Measurements from ENCODE around the gene BPIFA2. TPM values are rescaled to one million over a fixed set of nuclear protein-coding genes. Genes with fewer than 3 reads are reported as not detected.
"Not testable (repeated sequence)": the region's sequence is repeated elsewhere in the genome, so short reads cannot be mapped to it uniquely, and the experiment has no call there.

BPIFA2 gene, protein sequence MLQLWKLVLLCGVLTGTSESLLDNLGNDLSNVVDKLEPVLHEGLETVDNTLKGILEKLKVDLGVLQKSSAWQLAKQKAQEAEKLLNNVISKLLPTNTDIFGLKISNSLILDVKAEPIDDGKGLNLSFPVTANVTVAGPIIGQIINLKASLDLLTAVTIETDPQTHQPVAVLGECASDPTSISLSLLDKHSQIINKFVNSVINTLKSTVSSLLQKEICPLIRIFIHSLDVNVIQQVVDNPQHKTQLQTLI
- not detected for total RNA-seq
- total RNA-seq (2013): not detected

- Histone ChIP-seq H3K36me3 (ENCODE audit: control insufficient read depth, insufficient read depth, low read length) (no peaks in the 10 kb centered on the region), H3K9me3 (ENCODE audit: control insufficient read depth, insufficient read depth, low read length) (peaks cover 6% of the 10 kb centered on the region)
- ATAC-seq: no peak
Observed at GRCh38 chr20:33167859-33168258, at the start of gene BPIFA2. Gene BPIFA2, plus strand, starts transcription at chr20:33168159. Its CDS starts 987 bp downstream, at chr20:33169146.

DNA sequence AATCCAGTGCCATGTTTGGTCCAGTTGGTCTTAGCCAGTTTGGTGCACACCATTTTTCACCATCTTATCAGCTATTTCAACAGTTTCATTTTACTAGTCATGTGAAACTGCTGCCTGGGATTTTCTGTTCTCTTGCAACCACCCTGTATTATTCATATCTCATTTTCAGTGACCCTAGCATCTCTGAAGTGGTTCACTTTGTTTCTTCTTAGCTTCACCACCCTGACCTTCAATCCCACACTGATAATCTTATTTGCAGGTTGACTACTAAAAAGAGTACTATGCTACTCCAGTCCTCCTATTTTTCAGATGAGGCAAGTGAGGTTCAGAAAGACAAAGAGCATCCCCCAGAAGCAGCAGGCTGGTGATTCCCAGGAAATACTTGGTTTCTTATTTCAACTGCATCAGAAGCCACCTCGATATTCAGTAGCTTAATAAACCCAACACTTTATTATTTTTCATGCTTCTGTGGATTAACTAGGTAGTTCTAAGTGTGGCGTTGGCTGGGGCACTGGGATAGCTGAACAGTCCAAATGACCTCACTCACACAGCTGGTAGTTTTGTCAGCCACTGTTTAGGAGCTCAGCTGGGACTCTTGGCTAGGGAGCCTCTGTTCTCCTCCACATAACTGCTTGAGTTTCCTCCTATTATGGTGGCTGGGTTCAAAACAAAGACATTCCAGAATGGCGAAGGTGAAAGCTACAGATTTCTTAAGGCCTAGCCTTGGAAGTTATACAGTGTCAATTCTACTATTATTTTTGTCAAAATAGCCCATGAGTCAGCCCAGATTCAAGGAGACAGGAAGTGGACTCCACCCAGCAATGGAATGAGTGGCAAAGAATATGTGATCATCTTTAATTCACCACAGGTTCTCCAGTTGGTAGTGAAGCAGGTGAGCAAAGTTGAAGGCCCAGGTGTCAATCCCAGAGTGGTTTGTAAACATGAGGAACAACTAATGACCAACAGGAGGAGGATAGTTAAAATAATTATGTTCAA lies 47.9 kb upstream of the BPIFA2 start:
- WGBS (ENCODE audit: insufficient coverage): 74% methylated on average over 3 of the region's 3 CpGs
- H3K27me3 ChIP-seq (ENCODE audit: control insufficient read depth, insufficient read depth, low read length): no peaks in the 10 kb centered on the region
- ATAC-seq: no peak
- H3K36me3 Mint-ChIP-seq: no peaks in the 10 kb centered on the region
- H3K27ac Mint-ChIP-seq: no peak overlapping the region
- TF ChIP-seq, protein P1, sequence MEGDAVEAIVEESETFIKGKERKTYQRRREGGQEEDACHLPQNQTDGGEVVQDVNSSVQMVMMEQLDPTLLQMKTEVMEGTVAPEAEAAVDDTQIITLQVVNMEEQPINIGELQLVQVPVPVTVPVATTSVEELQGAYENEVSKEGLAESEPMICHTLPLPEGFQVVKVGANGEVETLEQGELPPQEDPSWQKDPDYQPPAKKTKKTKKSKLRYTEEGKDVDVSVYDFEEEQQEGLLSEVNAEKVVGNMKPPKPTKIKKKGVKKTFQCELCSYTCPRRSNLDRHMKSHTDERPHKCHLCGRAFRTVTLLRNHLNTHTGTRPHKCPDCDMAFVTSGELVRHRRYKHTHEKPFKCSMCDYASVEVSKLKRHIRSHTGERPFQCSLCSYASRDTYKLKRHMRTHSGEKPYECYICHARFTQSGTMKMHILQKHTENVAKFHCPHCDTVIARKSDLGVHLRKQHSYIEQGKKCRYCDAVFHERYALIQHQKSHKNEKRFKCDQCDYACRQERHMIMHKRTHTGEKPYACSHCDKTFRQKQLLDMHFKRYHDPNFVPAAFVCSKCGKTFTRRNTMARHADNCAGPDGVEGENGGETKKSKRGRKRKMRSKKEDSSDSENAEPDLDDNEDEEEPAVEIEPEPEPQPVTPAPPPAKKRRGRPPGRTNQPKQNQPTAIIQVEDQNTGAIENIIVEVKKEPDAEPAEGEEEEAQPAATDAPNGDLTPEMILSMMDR (IDR thresholded peaks at IDR 0.05): no peak
- no peaks in the 10 kb centered on the region for H3K36me3 ChIP-seq (ENCODE audit: control insufficient read depth, insufficient read depth, low read length)
- no peaks in the 10 kb centered on the region for H3K4me1 ChIP-seq (ENCODE audit: control insufficient read depth, insufficient read depth, low read length)
- intact Hi-C loops (cut with micrococcal nuclease): no loop called here
- no peaks in the 10 kb centered on the region for H3K9me3 ChIP-seq (ENCODE audit: control insufficient read depth, insufficient read depth, low read length)
- H3K4me3 Mint-ChIP-seq: no peak overlapping the region
- no peak overlapping the region for H3K4me3 ChIP-seq (ENCODE audit: low read length)
- H3K9me3 Mint-ChIP-seq: no peaks in the 10 kb centered on the region
- no peak for DNase-seq
- H3K27me3 Mint-ChIP-seq (ENCODE audit: low read depth in 2 of 2): peaks cover 10 to 33% of the 10 kb centered on the region in 2 donors
- peaks cover 0 to 4% of the 10 kb centered on the region in 2 donors for H3K4me1 Mint-ChIP-seq
- H3K27ac ChIP-seq (ENCODE audit: low read length): no peak overlapping the region

More at GRCh38 chr20:33167859-33168258, at the start of gene BPIFA2:
- Mint-ChIP-seq H3K36me3 (peaks cover 7% of the 10 kb centered on the region), H3K4me3 (no peak within 1 kb of the TSS), H3K9me3 (peaks cover 0 to 6% of the 10 kb centered on the region in 2 donors), H3K27me3 (ENCODE audit: low read depth in 2 of 2) (peaks cover 10 to 27% of the 10 kb centered on the region in 2 donors), H3K4me1 (no peaks in the 10 kb centered on the region), H3K27ac (no peak within 1 kb of the TSS)
- Histone ChIP-seq H3K27ac (ENCODE audit: low read length) (no peak within 1 kb of the TSS), H3K27me3 (ENCODE audit: control insufficient read depth, insufficient read depth, low read length) (no peaks in the 10 kb centered on the region), H3K4me1 (ENCODE audit: control insufficient read depth, insufficient read depth, low read length) (no peaks in the 10 kb centered on the region), H3K4me3 (ENCODE audit: low read length) (no peak within 1 kb of the TSS)
- TF ChIP-seq, protein P1 (IDR thresholded peaks at IDR 0.05): no peak
- DNase-seq: no peak
- 81% methylated on average over 8 of the region's 8 CpGs for WGBS (ENCODE audit: insufficient coverage)
- intact Hi-C loops (cut with micrococcal nuclease): no loop called here

DNA sequence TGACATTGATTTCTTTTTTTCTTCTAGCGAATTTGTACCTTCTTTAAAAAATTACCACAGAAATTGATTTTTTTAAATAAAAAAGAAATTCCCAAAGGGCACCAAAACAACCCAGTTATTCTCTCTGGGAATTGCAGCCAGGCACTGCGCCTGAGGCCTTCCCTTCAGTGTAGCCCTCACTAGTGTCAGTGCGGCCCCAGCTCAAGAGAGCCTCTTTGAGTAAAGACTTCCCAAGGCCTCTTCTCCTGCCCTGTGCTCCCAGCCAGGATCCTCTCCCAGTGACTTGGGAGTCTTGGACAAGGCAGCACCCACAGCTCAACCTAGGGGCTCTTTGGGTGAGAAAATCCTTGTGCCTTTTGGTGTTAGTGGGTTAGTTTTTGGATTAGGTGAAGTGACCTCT lies 47.0 kb upstream of the BPIFA2 start:
- no peak for DNase-seq
- no peaks in the 10 kb centered on the region for H3K27me3 ChIP-seq (ENCODE audit: control insufficient read depth, insufficient read depth, low read length)
- H3K9me3 ChIP-seq (ENCODE audit: control insufficient read depth, insufficient read depth, low read length): no peaks in the 10 kb centered on the region
- Mint-ChIP-seq H3K4me1 (peaks cover 0 to 4% of the 10 kb centered on the region in 2 donors), H3K27me3 (ENCODE audit: low read depth in 2 of 2) (peaks cover 14 to 41% of the 10 kb centered on the region in 2 donors), H3K36me3 (no peaks in the 10 kb centered on the region), H3K9me3 (no peaks in the 10 kb centered on the region), H3K4me3 (no peak overlapping the region), H3K27ac (no peak overlapping the region)
- no peak overlapping the region for H3K27ac ChIP-seq (ENCODE audit: low read length)
- intact Hi-C loops (cut with micrococcal nuclease): no loop called here
- no peaks in the 10 kb centered on the region for H3K4me1 ChIP-seq (ENCODE audit: control insufficient read depth, insufficient read depth, low read length)
- ATAC-seq: no peak
- no peaks in the 10 kb centered on the region for H3K36me3 ChIP-seq (ENCODE audit: control insufficient read depth, insufficient read depth, low read length)
- WGBS (ENCODE audit: insufficient coverage): 93% methylated on average over 3 of the region's 3 CpGs
- TF ChIP-seq, protein P1 (IDR thresholded peaks at IDR 0.05): no peak
- no peak overlapping the region for H3K4me3 ChIP-seq (ENCODE audit: low read length)

GRCh38 chr20:33122297-33122696 lies 45.7 kb upstream of the BPIFA2 start:
- H3K9me3 ChIP-seq (ENCODE audit: control insufficient read depth, insufficient read depth, low read length); H3K27me3 ChIP-seq (ENCODE audit: control insufficient read depth, insufficient read depth, low read length); DNase-seq; ATAC-seq; H3K4me1 ChIP-seq (ENCODE audit: control insufficient read depth, insufficient read depth, low read length); H3K4me3 ChIP-seq (ENCODE audit: low read length); intact Hi-C loops (cut with micrococcal nuclease); H3K4me3 Mint-ChIP-seq; H3K36me3 Mint-ChIP-seq; H3K4me1 Mint-ChIP-seq; H3K27ac ChIP-seq (ENCODE audit: low read length); H3K27ac Mint-ChIP-seq; H3K36me3 ChIP-seq (ENCODE audit: control insufficient read depth, insufficient read depth, low read length); H3K9me3 Mint-ChIP-seq: not testable (repeated sequence)
- WGBS (ENCODE audit: insufficient coverage): 38% methylated on average over 1 of the region's 1 CpG
- H3K27me3 Mint-ChIP-seq (ENCODE audit: low read depth in 2 of 2): peaks cover 14 to 43% of the 10 kb centered on the region in 2 donors
